NCI-H146 treated with DMSO at 0.1 percent for 48 hours (cell line): Measurements from ENCODE around the gene DIS3L.
"Not testable (repeated sequence)": the region's sequence is repeated elsewhere in the genome, so short reads cannot be mapped to it uniquely, and the experiment has no call there.

Experiments
- DNase-seq: peaks from one replicate; lab custom pipeline; 2025; ENCODE audit not compliant: unreplicated experiment; lab: John Stamatoyannopoulos, UW

The DIS3L gene

GRCh38 chr15:66276546-66276945 is 16.8 kb upstream of the DIS3L start:
- DNase-seq: no peak

- no peak for DNase-seq
These were observed 15.3 kb upstream of the DIS3L start for GRCh38 chr15:66278056-66278455.

- no peak for DNase-seq
These were observed 14.7 kb upstream of the DIS3L start for GRCh38 chr15:66278671-66279070.

GRCh38 chr15:66284271-66284670 is 9.1 kb upstream of the DIS3L start:
- no peak for DNase-seq

GRCh38 chr15:66285533-66286280 is 7.7 kb upstream of the DIS3L start:
- no peak for DNase-seq

- DNase-seq: no peak
These were observed 5.8 kb upstream of the DIS3L start for GRCh38 chr15:66287461-66288057.

- no peak for DNase-seq
These were observed 5.3 kb upstream of the DIS3L start for GRCh38 chr15:66288093-66288492.

- DNase-seq: no peak
These were observed 4.7 kb upstream of the DIS3L start for GRCh38 chr15:66288551-66289185.

GRCh38 chr15:66290007-66290406 is 3.4 kb upstream of the DIS3L start:
- DNase-seq: no peak

- DNase-seq: no peak
These were observed 2.9 kb upstream of the DIS3L start for GRCh38 chr15:66290518-66290917.

GRCh38 chr15:66291816-66292570 is 1.4 kb upstream of the DIS3L start:
- no peak for DNase-seq

GRCh38 chr15:66292571-66293418 is 573 bp upstream of the DIS3L start:
- DNase-seq: no peak

- no peak for DNase-seq
These were observed 976 bp downstream of the DIS3L start for GRCh38 chr15:66294157-66294931.

- no peak for DNase-seq
These were observed 1.5 kb downstream of the DIS3L start for GRCh38 chr15:66294932-66295235.

GRCh38 chr15:66296186-66296585 is 2.8 kb downstream of the DIS3L start:
- DNase-seq: no peak

- no peak for DNase-seq
These were observed 5.5 kb downstream of the DIS3L start for GRCh38 chr15:66298803-66299251.

- DNase-seq: no peak
These were observed 9.3 kb downstream of the DIS3L start for GRCh38 chr15:66302489-66303278.

GRCh38 chr15:66304425-66304824 is 11.1 kb downstream of the DIS3L start:
- DNase-seq: not testable (repeated sequence)

GRCh38 chr15:66306381-66306780 is 13.0 kb downstream of the DIS3L start:
- peak; percentile 48 for DNase-seq
